Measurements from ENCODE around the gene TMOD3.
"Not testable (repeated sequence)": the region's sequence is repeated elsewhere in the genome, so short reads cannot be mapped to it uniquely, and the experiment has no call there.

Gene TMOD3

GRCh38 chr15:51829376-51830275 lies at the start of gene TMOD3:
TMOD3 (plus strand) TSS chr15:51829653; CDS start chr15:51862885, 33,232 bp downstream.
- no peak for FAIRE-seq

- FAIRE-seq, result no peak
Observed at GRCh38 chr15:51780636-51781035, 48.8 kb upstream of the TMOD3 start.

GRCh38 chr15:51781506-51781905 lies 47.9 kb upstream of the TMOD3 start:
- FAIRE-seq, result no peak

GRCh38 chr15:51782357-51782896 lies 47.0 kb upstream of the TMOD3 start:
- FAIRE-seq, result no peak

GRCh38 chr15:51783967-51784366 lies 45.5 kb upstream of the TMOD3 start:
- FAIRE-seq, result no peak

- FAIRE-seq, result not testable (repeated sequence)
Observed at GRCh38 chr15:51787130-51787529, 42.3 kb upstream of the TMOD3 start.

GRCh38 chr15:51792474-51792873 lies 37.0 kb upstream of the TMOD3 start:
- not testable (repeated sequence) for FAIRE-seq

- FAIRE-seq, result no peak
Observed at GRCh38 chr15:51793521-51794305, 35.7 kb upstream of the TMOD3 start.

GRCh38 chr15:51796847-51797401 lies 32.5 kb upstream of the TMOD3 start:
- FAIRE-seq, result no peak

- FAIRE-seq, result no peak
Observed at GRCh38 chr15:51798281-51798680, 31.2 kb upstream of the TMOD3 start.

- no peak for FAIRE-seq
Observed at GRCh38 chr15:51799282-51800252, 29.9 kb upstream of the TMOD3 start.

- no peak for FAIRE-seq
Observed at GRCh38 chr15:51801391-51801835, 28.0 kb upstream of the TMOD3 start.

GRCh38 chr15:51802593-51802992 lies 26.9 kb upstream of the TMOD3 start:
- FAIRE-seq, result no peak

- no peak for FAIRE-seq
Observed at GRCh38 chr15:51803965-51804364, 25.5 kb upstream of the TMOD3 start.

GRCh38 chr15:51806123-51806522 lies 23.3 kb upstream of the TMOD3 start:
- FAIRE-seq, result no peak

- FAIRE-seq, result no peak
Observed at GRCh38 chr15:51809457-51809856, 20.0 kb upstream of the TMOD3 start.

GRCh38 chr15:51812598-51812997 lies 16.9 kb upstream of the TMOD3 start:
- no peak for FAIRE-seq

GRCh38 chr15:51814606-51815005 lies 14.8 kb upstream of the TMOD3 start:
- FAIRE-seq, result no peak

- FAIRE-seq, result no peak
Observed at GRCh38 chr15:51816611-51817010, 12.8 kb upstream of the TMOD3 start.

- FAIRE-seq, result no peak
Observed at GRCh38 chr15:51818150-51818549, 11.3 kb upstream of the TMOD3 start.

- FAIRE-seq, result no peak
Observed at GRCh38 chr15:51825698-51826097, 3.8 kb upstream of the TMOD3 start.

Measured in A204.1 (cell line).